Cardiac muscle cell (in vitro differentiated cells and primary cell): ENCODE measurements around the gene LILRB3. TPM values are rescaled to one million over a fixed set of nuclear protein-coding genes. Genes with fewer than 3 reads are reported as not detected.
A peak's percentile ranks its signal among the peaks of the same experiment; 100 is the strongest.
"Not testable (repeated sequence)": the region's sequence is repeated elsewhere in the genome, so short reads cannot be mapped to it uniquely, and the experiment has no call there.

ENCODE experiments used
- DNase-seq, 2 donors: peaks; one replicate each; pipeline versions ENCODE4 v3.0.0 to v3.0.0-alpha.2; 2010 to 2017; ENCODE audit warnings: low read depth in 1 of 2, low spot score in 1 of 2
- H3K27ac ChIP-seq: fragments of 200-600 bp; sonication (generic); 2 replicates; pipeline ENCODE4 v1.5.1; 2016
- H3K27me3 ChIP-seq: fragments of 200-600 bp; sonication (generic); 2 replicates; pipeline ENCODE4 v1.6.0; 2016; ENCODE audit warnings: control low read depth
- H3K36me3 ChIP-seq: fragments of 200-600 bp; sonication (generic); 2 replicates; pipeline ENCODE4 v1.5.1; 2016; ENCODE audit warnings: control low read depth
- H3K4me1 ChIP-seq: fragments of 200-600 bp; sonication (generic); 2 replicates; pipeline ENCODE4 v1.8.1; 2017; ENCODE audit warnings: low read depth, mild to moderate bottlenecking, mixed run types
- H3K4me3 ChIP-seq: fragments of 200-600 bp; sonication (generic); 2 replicates; pipeline ENCODE4 v1.5.1; 2016; ENCODE audit warnings: mild to moderate bottlenecking
- H3K9me3 ChIP-seq: fragments of 200-600 bp; sonication (generic); 2 replicates; pipeline ENCODE4 v1.5.1; 2017; ENCODE audit warnings: low read depth, mild to moderate bottlenecking, control low read depth
- polyA plus RNA-seq: library from polyadenylated mRNA; unstranded; fragments of >200 nt; fragmentation: Nextera tagmentation; extraction: Ambion mirVana; gene quantifications from 2 replicates; pipeline ENCODE4 v1.2.1, GENCODE V29; 2016
- total RNA-seq: library from RNA; depleted of rRNA; stranded (reverse); fragments of >200 nt; gene quantifications from 2 replicates; pipeline ENCODE4 v1.2.3, GENCODE V29; 2016
- TF ChIP-seq, protein P1 (sequence below): IDR thresholded peaks from 2 replicates; pipeline ENCODE4 v1.5.1; 2012; ENCODE audit warnings: low read depth, mild to moderate bottlenecking, low read length

LILRB3 gene
- total and polyA plus RNA-seq, 2 experiments from 2014 or later: 0.27 to 0.98 TPM

DNA sequence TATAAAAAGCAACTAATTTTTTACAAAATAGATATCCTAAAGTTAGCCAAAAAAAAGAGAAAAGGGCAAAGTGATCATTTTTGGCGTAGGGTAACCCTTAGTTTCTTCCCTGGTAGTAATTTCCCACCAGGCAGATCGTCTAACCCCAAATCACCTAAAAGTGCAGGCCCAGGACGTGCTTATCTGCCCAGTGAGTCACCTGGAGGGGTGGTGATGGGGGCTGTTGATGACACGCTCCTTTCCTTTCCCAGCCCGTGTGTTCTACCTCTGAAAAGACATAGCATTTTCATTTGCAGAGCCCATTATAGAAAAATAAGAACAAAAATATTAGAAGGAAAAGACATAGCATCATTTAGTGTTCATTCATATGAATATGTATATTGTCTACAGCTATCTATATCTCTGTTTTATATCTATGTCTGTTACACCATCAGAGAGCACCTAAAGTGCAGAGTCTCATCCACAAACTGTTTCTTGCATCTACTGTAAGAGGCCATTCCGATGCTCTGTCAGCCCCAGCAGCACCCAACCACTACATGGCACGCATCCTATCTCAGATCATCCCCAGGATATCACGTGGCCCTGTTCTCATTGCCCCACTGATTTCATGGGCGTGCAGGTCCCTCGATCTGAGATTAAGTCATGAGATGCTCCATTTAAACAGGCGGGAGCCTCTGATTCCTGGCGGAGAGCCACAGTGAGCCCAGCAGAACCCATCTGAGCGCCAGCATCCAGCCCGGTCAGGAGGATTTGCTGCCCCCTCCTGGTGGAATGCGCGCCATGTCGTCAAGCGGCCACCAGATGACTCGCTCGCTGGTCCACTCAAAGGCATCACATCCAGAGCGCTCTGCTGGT is 8.5 kb upstream of the LILRB3 start:
- DNase-seq: peak; percentile 89 to 91
- Histone ChIP-seq H3K36me3 (no peaks in the 10 kb centered on the region), H3K27ac (no peak overlapping the region), H3K4me1 (no peaks in the 10 kb centered on the region), H3K27me3 (peaks cover 24% of the 10 kb centered on the region), H3K9me3 (no peaks in the 10 kb centered on the region), H3K4me3 (no peak overlapping the region)
- TF ChIP-seq, protein P1, sequence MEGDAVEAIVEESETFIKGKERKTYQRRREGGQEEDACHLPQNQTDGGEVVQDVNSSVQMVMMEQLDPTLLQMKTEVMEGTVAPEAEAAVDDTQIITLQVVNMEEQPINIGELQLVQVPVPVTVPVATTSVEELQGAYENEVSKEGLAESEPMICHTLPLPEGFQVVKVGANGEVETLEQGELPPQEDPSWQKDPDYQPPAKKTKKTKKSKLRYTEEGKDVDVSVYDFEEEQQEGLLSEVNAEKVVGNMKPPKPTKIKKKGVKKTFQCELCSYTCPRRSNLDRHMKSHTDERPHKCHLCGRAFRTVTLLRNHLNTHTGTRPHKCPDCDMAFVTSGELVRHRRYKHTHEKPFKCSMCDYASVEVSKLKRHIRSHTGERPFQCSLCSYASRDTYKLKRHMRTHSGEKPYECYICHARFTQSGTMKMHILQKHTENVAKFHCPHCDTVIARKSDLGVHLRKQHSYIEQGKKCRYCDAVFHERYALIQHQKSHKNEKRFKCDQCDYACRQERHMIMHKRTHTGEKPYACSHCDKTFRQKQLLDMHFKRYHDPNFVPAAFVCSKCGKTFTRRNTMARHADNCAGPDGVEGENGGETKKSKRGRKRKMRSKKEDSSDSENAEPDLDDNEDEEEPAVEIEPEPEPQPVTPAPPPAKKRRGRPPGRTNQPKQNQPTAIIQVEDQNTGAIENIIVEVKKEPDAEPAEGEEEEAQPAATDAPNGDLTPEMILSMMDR: peak; percentile 92

DNA sequence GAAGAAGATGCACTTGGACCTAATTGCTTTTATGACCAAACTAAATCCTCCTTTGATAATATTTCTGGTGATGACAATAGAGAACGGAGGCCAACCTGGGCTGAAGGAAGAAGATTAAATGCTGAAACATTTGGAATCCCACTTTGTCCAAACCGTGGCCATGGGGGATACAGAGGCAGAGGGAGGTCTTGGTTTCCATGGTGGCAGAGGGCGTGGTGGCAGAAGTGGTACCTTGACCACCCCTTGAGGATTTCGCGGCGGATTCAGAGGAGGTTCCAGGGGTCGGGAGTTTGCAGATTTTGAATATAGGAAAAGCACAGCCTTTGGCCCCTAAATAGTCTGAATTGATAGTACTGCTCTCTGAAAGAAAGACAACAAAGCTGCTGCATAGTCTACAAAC is 7.2 kb upstream of the LILRB3 start:
- no peak overlapping the region for H3K27ac ChIP-seq
- no peak for DNase-seq
- TF ChIP-seq, protein P1: no peak
- H3K4me3 ChIP-seq: no peak overlapping the region
- no peaks in the 10 kb centered on the region for H3K36me3 ChIP-seq
- peaks cover 19% of the 10 kb centered on the region for H3K27me3 ChIP-seq
- H3K9me3 ChIP-seq: no peaks in the 10 kb centered on the region
- no peaks in the 10 kb centered on the region for H3K4me1 ChIP-seq

DNA sequence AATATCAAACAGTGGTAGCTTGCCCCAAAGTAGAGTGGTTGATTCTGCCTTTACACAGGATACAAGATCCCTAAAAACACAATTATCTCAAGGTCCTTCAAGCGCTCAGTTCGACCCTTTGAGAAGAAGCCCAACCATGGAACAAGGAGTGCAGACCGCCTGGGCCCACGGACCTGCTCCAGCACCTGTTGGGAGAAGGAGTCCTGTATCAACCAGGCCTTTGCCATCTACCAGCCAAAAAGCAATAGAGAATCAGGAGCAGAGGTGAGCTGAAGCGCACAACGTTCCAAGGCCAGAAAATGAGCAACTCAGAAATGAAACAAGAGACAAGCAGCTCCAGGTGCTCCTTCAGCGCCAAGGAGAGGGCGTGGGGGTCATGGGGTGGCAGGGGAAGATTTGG is 6.3 kb upstream of the LILRB3 start:
- no peaks in the 10 kb centered on the region for H3K9me3 ChIP-seq
- H3K4me1 ChIP-seq: no peaks in the 10 kb centered on the region
- no peaks in the 10 kb centered on the region for H3K36me3 ChIP-seq
- TF ChIP-seq, protein P1: no peak
- peaks cover 15% of the 10 kb centered on the region for H3K27me3 ChIP-seq
- H3K4me3 ChIP-seq: no peak overlapping the region
- no peak for DNase-seq
- H3K27ac ChIP-seq: no peak overlapping the region

DNA sequence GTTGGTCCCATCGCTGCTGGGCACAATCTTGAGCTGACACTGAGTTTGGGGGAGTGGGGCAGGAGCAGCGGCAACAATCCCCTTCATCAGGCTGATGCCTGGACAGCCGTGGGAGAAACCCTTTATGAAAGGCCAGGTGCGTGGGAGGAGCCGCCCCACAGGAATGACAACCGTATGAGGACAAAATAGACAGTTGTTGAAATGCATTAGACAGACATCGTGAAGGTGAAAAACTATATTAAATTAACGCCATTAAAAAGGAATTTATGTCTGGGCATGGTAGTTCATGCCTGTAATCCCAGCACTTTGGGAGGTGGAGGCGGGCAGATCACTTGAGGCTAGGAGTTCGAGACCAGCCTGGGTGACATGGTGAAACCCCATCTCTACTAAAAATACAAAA is 1.8 kb upstream of the LILRB3 start:
- H3K4me3 ChIP-seq, DNase-seq, H3K9me3 ChIP-seq, H3K36me3 ChIP-seq, H3K27ac ChIP-seq, H3K27me3 ChIP-seq, H3K4me1 ChIP-seq: not testable (repeated sequence)

DNA sequence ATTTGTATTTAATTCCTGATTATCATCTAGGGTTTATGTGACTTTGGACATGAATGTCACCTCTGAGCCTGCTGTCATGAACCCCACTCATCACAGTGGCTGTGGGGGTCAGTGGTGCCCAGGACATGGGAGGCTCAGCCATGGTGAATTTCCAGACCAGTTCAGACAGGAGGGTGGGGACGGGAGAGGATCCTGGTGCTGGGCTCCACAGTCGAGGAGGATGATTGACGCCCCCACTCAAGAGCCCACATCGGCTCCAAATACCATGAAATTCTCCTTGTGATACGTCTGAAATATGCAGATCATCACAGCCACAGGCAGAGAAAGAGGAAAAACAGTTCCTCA is 1.1 kb upstream of the LILRB3 start:
- not testable (repeated sequence) for H3K27me3 ChIP-seq, H3K36me3 ChIP-seq, H3K4me3 ChIP-seq, H3K27ac ChIP-seq, H3K4me1 ChIP-seq, DNase-seq, H3K9me3 ChIP-seq

DNA sequence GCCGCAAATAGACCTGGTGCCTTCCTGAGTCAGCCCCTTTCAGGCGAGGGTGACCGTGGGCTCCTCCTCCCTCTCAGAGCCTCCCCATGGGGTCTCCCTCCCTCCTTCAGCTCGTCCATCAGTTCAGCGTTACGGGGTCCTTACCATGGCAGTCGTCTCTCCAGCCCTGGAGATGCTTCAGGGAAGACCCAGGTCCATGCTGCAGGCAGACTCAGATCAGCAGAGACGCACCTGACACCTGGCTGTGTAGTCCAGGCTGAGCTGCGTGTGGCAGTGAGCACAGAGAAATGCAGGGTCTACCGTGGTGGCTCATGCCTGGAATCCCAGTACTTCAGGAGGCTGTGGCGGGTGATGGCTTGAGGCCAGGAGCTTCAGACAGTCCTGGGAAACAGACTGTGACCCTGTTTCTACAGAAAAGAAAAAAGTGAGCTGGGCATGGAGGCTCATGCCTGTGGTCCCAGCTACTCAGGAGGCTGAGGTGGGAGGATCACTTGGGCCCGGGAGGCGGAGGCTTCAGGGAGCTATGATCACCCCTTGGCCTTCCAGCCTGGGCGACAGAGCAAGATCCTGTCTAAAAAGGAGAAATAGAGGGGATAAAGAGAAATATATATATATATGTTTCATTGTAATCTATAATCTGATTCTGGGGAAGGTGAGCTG is 600 bp upstream of the LILRB3 start:
- H3K27me3 ChIP-seq, H3K4me3 ChIP-seq, H3K9me3 ChIP-seq, H3K4me1 ChIP-seq, H3K27ac ChIP-seq, DNase-seq, H3K36me3 ChIP-seq: not testable (repeated sequence)

DNA sequence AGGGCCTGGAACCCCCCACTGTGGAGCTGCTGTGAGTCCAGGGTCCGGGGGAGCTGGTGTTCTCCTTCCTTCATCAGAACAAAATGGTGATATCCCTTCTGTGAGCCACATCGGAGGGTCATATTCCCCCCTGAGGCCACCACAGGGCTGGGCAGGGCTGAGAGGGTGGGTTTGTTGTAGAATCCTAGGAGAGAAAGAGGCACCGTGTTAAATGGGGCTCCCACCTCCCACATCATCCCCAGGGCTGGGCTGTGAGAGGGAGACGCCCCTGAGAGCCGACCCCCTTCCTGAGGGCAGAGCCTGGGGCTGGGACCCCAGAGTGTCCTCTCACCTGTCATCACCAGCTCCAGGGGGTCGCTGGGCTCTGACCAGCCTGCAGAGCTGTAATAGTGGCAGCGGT is 860 bp downstream of the LILRB3 start:
- H3K27me3 ChIP-seq, H3K4me1 ChIP-seq, H3K4me3 ChIP-seq, H3K9me3 ChIP-seq, H3K27ac ChIP-seq, H3K36me3 ChIP-seq, DNase-seq: not testable (repeated sequence)

DNA sequence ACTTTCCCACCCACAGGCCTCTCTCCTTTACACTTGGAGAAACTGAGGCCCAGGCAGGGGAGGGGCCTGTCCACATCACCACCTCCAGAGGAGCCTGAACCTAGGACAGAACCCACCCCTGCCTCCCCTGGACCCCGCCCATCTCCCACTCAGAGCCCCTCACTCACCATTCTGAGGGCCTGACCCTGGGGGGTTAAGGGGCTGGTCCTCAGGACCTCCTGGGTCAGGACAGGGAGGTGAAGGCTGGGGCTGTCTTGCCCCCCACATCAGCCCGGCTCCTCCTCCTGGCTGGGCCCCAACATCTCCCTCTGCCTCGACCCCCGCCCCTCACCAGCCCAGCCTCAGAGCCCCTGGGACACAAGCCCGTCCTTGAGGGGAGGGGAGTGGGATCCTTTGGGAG is 3.1 kb downstream of the LILRB3 start:
- not testable (repeated sequence) for H3K27ac ChIP-seq, H3K4me1 ChIP-seq, DNase-seq

More for the DNA sequence above, 3.1 kb downstream of the LILRB3 start:
- not testable (repeated sequence) for H3K27me3 ChIP-seq, H3K36me3 ChIP-seq, H3K4me3 ChIP-seq, H3K9me3 ChIP-seq
